ENCODE results near the gene HYAL2.

Gene HYAL2, protein sequence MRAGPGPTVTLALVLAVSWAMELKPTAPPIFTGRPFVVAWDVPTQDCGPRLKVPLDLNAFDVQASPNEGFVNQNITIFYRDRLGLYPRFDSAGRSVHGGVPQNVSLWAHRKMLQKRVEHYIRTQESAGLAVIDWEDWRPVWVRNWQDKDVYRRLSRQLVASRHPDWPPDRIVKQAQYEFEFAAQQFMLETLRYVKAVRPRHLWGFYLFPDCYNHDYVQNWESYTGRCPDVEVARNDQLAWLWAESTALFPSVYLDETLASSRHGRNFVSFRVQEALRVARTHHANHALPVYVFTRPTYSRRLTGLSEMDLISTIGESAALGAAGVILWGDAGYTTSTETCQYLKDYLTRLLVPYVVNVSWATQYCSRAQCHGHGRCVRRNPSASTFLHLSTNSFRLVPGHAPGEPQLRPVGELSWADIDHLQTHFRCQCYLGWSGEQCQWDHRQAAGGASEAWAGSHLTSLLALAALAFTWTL

DNA sequence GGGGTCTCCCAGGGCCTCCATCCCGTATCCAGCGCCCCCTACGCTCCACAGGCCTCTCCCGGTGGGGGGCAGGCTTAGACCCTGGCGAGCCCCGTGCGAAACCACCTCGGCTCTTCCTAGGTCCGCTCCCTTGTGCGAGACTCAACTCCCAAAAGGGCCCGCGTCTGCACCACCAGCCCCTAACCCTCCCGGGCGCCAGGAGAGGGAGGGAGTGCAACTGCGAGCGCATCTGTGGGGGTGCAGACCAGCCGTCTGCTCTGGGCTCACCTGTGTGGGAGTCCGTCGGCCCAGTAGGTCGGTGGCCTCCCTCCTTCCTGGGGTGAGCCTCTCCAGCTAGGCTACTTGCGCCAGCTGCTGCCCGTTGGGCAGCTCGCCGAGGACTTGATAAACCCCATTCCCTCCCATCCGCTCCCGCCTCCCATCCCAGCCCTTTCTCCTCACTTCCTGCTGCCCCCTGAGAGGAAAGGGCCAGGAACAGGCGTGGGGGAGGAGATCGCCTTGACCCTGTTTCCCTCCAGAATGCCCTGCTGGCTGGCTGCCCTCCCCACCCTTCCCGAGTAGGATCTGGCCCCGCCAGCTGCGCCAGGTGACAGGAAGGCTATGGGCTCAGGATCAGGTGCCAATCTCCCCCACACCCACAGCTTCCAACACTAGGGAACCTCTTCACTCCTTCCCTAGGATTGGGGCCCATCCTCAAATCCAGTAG is at the start of gene HYAL2:
TSS of gene HYAL2 (minus strand) at position 360 of the 706 bp plus-strand sequence. CDS start 2,256 bp downstream, outside the sequence.
- peaks cover 27 to 81% (median 78%) of the 10 kb centered on the region in 5 donors for H3K4me1 ChIP-seq (ENCODE audit: control insufficient read depth in 5 of 5, insufficient read depth in 5 of 5, low read length in 5 of 5)
- H3K27ac ChIP-seq (ENCODE audit: low read depth, low read length): peak within 1 kb of the TSS; percentile 86

DNA sequence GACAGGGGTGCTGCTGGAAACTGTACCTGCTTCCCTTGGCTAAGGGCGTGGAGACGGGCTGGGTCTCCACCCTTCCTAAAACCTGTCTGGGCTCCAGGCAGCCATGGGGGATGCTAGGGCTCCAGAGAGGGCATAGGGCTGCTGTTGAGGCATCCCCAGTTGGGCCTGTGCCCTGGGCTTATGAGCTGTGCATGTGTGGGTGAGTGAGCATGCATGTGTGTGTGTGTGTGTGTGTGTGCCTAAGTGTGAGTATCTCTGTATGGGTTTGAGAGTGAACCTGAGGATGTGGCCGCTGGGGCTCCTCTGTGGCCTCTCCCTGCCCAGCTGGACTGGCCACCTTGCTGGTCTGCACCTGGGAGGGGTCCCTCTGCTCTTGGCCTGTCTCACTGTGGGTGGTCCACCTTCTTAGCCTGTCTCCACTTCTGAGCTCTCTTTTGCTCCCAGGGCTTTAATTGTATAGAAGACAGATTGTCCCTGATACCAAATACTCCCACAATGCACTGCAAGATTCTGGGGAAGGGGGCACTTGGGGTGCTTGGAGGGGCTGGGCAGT is 48.7 kb upstream of the HYAL2 start:
- Histone ChIP-seq H3K9me3 (ENCODE audit: control insufficient read depth in 5 of 5, low read length in 5 of 5) (no peaks in the 10 kb centered on the region), H3K9ac (ENCODE audit: low read length in 5 of 5) (no peak overlapping the region), H3K4me3 (ENCODE audit: low read depth in 1 of 5, low read length in 5 of 5) (no peak overlapping the region), H3K4me1 (ENCODE audit: control insufficient read depth in 5 of 5, insufficient read depth in 5 of 5, low read length in 5 of 5) (no peaks in the 10 kb centered on the region), H3K27ac (ENCODE audit: low read depth, low read length) (no peak overlapping the region), H3K27me3 (ENCODE audit: control insufficient read depth in 5 of 5, insufficient read depth in 4 of 5, low read length in 5 of 5) (peaks cover 22 to 41% (median 29%) of the 10 kb centered on the region in 5 donors), H3K36me3 (ENCODE audit: control insufficient read depth in 5 of 5, insufficient read depth in 5 of 5, low read length in 5 of 5) (no peaks in the 10 kb centered on the region)

More for the DNA sequence above, at the start of gene HYAL2:
- no peaks in the 10 kb centered on the region for H3K9me3 ChIP-seq (ENCODE audit: control insufficient read depth in 5 of 5, low read length in 5 of 5)
- no peaks in the 10 kb centered on the region for H3K27me3 ChIP-seq (ENCODE audit: control insufficient read depth in 5 of 5, insufficient read depth in 4 of 5, low read length in 5 of 5)
- H3K36me3 ChIP-seq (ENCODE audit: control insufficient read depth in 5 of 5, insufficient read depth in 5 of 5, low read length in 5 of 5): peaks cover 0 to 38% (median 33%) of the 10 kb centered on the region in 5 donors
- H3K4me3 ChIP-seq (ENCODE audit: low read depth in 1 of 5, low read length in 5 of 5): peak within 1 kb of the TSS; percentile 59 to 95 (median 79)
- peak within 1 kb of the TSS in 4 of 5 donors; percentile 76 to 95 (median 84) for H3K9ac ChIP-seq (ENCODE audit: low read length in 5 of 5)

DNA sequence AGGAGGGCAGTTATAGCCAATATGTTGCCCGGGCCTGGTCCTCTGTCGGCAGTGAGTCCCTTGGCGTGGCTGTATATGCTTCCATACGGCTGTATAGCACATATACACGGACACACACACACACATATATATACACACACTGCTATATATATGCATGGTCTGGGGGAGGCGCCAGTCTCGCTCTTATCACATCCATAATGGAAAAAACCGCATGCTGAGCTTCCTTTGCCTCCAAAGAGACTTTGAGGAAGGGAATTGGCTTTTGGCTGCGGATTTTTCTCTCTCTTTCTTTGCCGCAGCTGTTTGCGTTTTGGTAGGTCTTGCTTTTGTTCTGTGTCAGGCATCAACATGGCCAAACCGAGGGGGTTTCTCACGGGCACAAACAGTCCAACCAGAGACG is 48.0 kb upstream of the HYAL2 start:
- Histone ChIP-seq H3K4me3 (ENCODE audit: low read depth in 1 of 5, low read length in 5 of 5) (no peak overlapping the region), H3K4me1 (ENCODE audit: control insufficient read depth in 5 of 5, insufficient read depth in 5 of 5, low read length in 5 of 5) (peaks cover 0 to 2% (median 1%) of the 10 kb centered on the region in 5 donors), H3K9ac (ENCODE audit: low read length in 5 of 5) (no peak overlapping the region), H3K27ac (ENCODE audit: low read depth, low read length) (no peak overlapping the region), H3K27me3 (ENCODE audit: control insufficient read depth in 5 of 5, insufficient read depth in 4 of 5, low read length in 5 of 5) (peaks cover 22 to 44% (median 31%) of the 10 kb centered on the region in 5 donors), H3K36me3 (ENCODE audit: control insufficient read depth in 5 of 5, insufficient read depth in 5 of 5, low read length in 5 of 5) (no peaks in the 10 kb centered on the region), H3K9me3 (ENCODE audit: control insufficient read depth in 5 of 5, low read length in 5 of 5) (no peaks in the 10 kb centered on the region)

DNA sequence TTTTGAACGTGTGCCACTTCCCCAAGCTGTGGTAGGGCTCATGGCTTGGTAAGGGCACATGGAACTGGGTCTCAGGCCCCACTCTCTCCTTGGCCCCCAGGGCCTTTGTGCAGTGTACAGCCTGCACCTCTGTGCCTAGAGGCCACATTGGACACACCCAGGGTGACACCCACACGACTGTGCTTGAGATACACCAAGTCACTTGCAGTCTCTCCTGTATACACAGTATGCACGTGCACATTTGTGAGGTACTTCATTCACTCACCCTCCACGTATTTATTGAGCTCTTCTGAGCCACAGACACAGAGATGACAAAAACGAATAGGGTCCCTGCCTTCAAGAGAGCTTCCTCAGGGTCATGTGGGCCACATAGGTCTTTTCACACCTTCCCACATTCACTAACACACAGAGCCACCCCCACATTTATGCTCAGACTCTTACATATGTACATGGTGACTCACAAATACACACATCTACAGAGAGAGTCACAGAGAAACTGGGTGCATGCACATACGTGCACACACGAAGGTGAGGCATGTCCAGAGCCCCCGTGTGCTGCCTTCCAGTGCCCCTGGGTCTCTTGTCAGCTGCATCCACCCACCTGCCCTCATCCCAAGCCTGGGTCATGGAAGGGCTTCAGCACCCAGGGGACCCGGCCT is 46.6 kb upstream of the HYAL2 start:
- Histone ChIP-seq H3K4me3 (ENCODE audit: low read depth in 1 of 5, low read length in 5 of 5) (no peak overlapping the region), H3K9me3 (ENCODE audit: control insufficient read depth in 5 of 5, low read length in 5 of 5) (no peaks in the 10 kb centered on the region), H3K9ac (ENCODE audit: low read length in 5 of 5) (no peak overlapping the region), H3K27me3 (ENCODE audit: control insufficient read depth in 5 of 5, insufficient read depth in 4 of 5, low read length in 5 of 5) (peaks cover 22 to 41% (median 29%) of the 10 kb centered on the region in 5 donors), H3K36me3 (ENCODE audit: control insufficient read depth in 5 of 5, insufficient read depth in 5 of 5, low read length in 5 of 5) (no peaks in the 10 kb centered on the region), H3K4me1 (ENCODE audit: control insufficient read depth in 5 of 5, insufficient read depth in 5 of 5, low read length in 5 of 5) (peaks cover 0 to 13% (median 12%) of the 10 kb centered on the region in 5 donors), H3K27ac (ENCODE audit: low read depth, low read length) (no peak overlapping the region)

DNA sequence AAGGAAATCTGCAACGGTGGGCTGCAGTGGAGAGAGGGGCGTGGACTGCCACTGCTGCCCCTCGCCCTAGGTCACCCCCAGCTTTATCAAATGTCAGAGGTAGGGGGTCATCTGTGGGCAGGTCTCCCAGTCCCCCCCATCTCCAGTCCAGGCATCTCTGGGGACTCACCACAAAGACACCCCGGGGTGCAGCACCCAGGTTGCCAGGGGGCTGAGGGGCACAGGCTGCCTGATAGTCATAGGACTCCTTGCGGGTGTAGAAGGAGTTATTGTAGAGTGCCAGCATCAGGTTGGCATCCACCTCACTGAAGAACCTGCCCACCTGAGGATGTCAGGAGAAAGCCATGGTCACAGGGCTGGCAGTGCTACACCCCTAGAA is 43.3 kb upstream of the HYAL2 start:
- H3K4me3 ChIP-seq (ENCODE audit: low read depth in 1 of 5, low read length in 5 of 5): peak overlapping the region in 2 of 5 donors; percentile 61 to 71
- H3K9me3 ChIP-seq (ENCODE audit: control insufficient read depth in 5 of 5, low read length in 5 of 5): no peaks in the 10 kb centered on the region
- no peak overlapping the region for H3K27ac ChIP-seq (ENCODE audit: low read depth, low read length)
- H3K4me1 ChIP-seq (ENCODE audit: control insufficient read depth in 5 of 5, insufficient read depth in 5 of 5, low read length in 5 of 5): peaks cover 0 to 14% (median 13%) of the 10 kb centered on the region in 5 donors
- peaks cover 17 to 29% (median 18%) of the 10 kb centered on the region in 5 donors for H3K27me3 ChIP-seq (ENCODE audit: control insufficient read depth in 5 of 5, insufficient read depth in 4 of 5, low read length in 5 of 5)
- H3K9ac ChIP-seq (ENCODE audit: low read length in 5 of 5): peak overlapping the region in 1 of 5 donors; percentile 49
- H3K36me3 ChIP-seq (ENCODE audit: control insufficient read depth in 5 of 5, insufficient read depth in 5 of 5, low read length in 5 of 5): no peaks in the 10 kb centered on the region

DNA sequence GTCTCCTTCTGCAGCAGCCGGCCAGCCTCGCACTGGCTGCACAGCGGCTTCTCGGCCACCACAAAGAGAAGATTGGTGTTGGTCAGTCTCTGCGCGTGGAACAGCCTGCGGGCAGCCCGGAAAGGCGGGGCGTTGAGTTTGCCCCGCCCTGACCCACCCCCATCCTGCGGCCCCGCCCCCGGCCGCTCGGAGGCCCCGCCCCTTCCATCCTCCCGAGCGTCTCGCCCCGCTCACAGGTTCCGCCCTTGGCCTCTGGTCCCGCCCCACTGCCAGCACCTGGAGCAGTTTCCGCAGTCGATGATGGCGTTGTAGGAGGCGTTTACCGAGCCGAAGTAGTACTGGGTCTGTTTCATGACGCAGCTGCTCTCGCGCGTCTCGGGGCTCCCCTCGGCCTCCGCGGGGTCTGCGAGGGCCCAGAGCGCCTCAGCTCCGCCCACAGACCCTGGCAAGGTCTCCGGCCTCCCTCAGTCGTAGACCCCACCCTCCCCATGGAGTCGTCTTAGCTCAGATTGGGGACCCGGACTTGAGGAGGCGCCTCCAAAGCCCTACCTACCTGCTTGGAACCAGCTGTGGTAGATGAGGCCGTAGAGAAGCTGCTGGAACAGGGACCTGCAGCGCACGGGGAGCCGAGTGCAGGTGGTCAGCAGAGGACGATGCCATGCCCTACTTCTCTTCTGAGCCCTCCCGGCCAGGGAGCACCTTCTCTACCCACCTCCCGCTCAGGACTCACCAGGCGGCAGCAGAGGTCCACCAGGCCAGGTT is 42.7 kb upstream of the HYAL2 start:
- H3K9ac ChIP-seq (ENCODE audit: low read length in 5 of 5): peak overlapping the region in 1 of 5 donors; percentile 49
- H3K27me3 ChIP-seq (ENCODE audit: control insufficient read depth in 5 of 5, insufficient read depth in 4 of 5, low read length in 5 of 5): peaks cover 12 to 28% (median 18%) of the 10 kb centered on the region in 5 donors
- H3K4me3 ChIP-seq (ENCODE audit: low read depth in 1 of 5, low read length in 5 of 5): peak overlapping the region in 4 of 5 donors; percentile 52 to 71 (median 60)
- H3K27ac ChIP-seq (ENCODE audit: low read depth, low read length): no peak overlapping the region
- no peaks in the 10 kb centered on the region for H3K9me3 ChIP-seq (ENCODE audit: control insufficient read depth in 5 of 5, low read length in 5 of 5)
- H3K4me1 ChIP-seq (ENCODE audit: control insufficient read depth in 5 of 5, insufficient read depth in 5 of 5, low read length in 5 of 5): peaks cover 0 to 14% (median 13%) of the 10 kb centered on the region in 5 donors
- no peaks in the 10 kb centered on the region for H3K36me3 ChIP-seq (ENCODE audit: control insufficient read depth in 5 of 5, insufficient read depth in 5 of 5, low read length in 5 of 5)

DNA sequence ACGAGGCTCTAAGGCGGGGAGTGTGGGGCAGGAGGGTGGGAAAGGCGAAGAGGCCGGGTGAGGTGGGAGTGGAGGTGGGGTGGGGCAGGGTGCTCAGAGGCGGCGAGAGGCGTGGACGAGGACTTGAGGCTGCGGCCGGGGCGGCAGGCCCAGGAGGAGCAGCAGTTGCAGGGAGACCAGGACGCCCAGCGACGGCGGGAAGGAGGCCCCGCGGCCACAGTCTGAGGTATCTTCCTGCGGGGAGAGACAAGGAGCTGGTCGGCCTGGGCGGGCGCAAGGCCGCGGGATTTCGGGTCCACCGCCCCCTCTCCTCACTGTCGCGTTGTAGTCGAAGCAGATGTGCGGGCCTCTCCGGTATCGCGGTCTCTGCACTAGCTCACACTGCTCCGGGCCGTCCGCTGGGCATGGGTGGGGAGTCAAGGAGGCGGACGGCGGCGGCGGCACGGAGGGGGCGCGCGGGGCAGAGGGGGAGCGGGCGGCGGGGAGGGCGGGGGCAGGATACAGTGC is 42.1 kb upstream of the HYAL2 start:
- no peak overlapping the region for H3K27ac ChIP-seq (ENCODE audit: low read depth, low read length)
- H3K9ac ChIP-seq (ENCODE audit: low read length in 5 of 5): peak overlapping the region in 3 of 5 donors; percentile 53 to 60 (median 59)
- H3K9me3 ChIP-seq (ENCODE audit: control insufficient read depth in 5 of 5, low read length in 5 of 5): no peaks in the 10 kb centered on the region
- no peaks in the 10 kb centered on the region for H3K36me3 ChIP-seq (ENCODE audit: control insufficient read depth in 5 of 5, insufficient read depth in 5 of 5, low read length in 5 of 5)
- H3K4me1 ChIP-seq (ENCODE audit: control insufficient read depth in 5 of 5, insufficient read depth in 5 of 5, low read length in 5 of 5): peaks cover 1 to 16% (median 13%) of the 10 kb centered on the region in 5 donors
- peaks cover 7 to 23% (median 14%) of the 10 kb centered on the region in 5 donors for H3K27me3 ChIP-seq (ENCODE audit: control insufficient read depth in 5 of 5, insufficient read depth in 4 of 5, low read length in 5 of 5)
- peak overlapping the region in 4 of 5 donors; percentile 55 to 71 (median 62) for H3K4me3 ChIP-seq (ENCODE audit: low read depth in 1 of 5, low read length in 5 of 5)

DNA sequence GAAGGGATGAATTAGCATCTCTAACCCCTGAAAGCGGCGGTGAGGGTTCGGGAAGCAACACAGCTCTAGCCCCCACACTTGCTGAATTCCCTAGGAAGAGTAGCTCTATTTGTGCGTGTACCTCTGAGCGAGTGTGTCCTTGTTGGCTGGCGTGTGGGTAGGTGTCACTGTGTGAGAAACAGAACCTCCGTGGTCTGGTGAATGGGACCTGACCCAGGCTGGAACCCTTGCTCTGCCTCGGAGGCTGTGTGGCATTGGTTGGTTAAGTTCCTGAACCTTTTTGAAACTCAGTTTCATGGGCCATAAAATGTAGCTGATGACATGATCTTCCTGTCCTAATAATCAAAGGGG is 37.2 kb upstream of the HYAL2 start:
- Histone ChIP-seq H3K27me3 (ENCODE audit: control insufficient read depth in 5 of 5, insufficient read depth in 4 of 5, low read length in 5 of 5) (no peaks in the 10 kb centered on the region), H3K27ac (ENCODE audit: low read depth, low read length) (no peak overlapping the region), H3K4me3 (ENCODE audit: low read depth in 1 of 5, low read length in 5 of 5) (peak overlapping the region in 4 of 5 donors; percentile 22 to 89 (median 62)), H3K4me1 (ENCODE audit: control insufficient read depth in 5 of 5, insufficient read depth in 5 of 5, low read length in 5 of 5) (peaks cover 26 to 50% (median 48%) of the 10 kb centered on the region in 5 donors), H3K36me3 (ENCODE audit: control insufficient read depth in 5 of 5, insufficient read depth in 5 of 5, low read length in 5 of 5) (peaks cover 0 to 27% (median 20%) of the 10 kb centered on the region in 5 donors), H3K9ac (ENCODE audit: low read length in 5 of 5) (no peak overlapping the region), H3K9me3 (ENCODE audit: control insufficient read depth in 5 of 5, low read length in 5 of 5) (no peaks in the 10 kb centered on the region)
